Esophagus squamous epithelium (tissue), 5 donors: ENCODE results near the gene EGLN1. TPM values are rescaled to one million over a fixed set of nuclear protein-coding genes. Genes with fewer than 3 reads are reported as not detected.

Source experiments
- DNase-seq: peaks from one replicate; lab custom pipeline; 2025; lab: John Stamatoyannopoulos, UW
- H3K27ac ChIP-seq, 4 donors: fragments of 200-600 bp; sonication (generic); one replicate each; pipeline ENCODE4 v1.5.1; 2016 to 2019; ENCODE audit warnings: mild to moderate bottlenecking in 1 of 4
- H3K27me3 ChIP-seq, 4 donors: fragments of 200-600 bp; sonication (generic); 1 replicate in 3 of 4; 2 replicates in 1 of 4; pipeline versions ENCODE4 v1.5.1 to v1.6.0; 2017 to 2021; ENCODE audit warnings: antibody characterized with exemption in 1 of 4
- H3K36me3 ChIP-seq, 3 donors: fragments of 200-600 bp; sonication (generic); one replicate each; pipeline ENCODE4 v1.5.1; 2016 to 2019
- H3K4me1 ChIP-seq, 3 donors: fragments of 200-600 bp; sonication (generic); one replicate each; pipeline ENCODE4 v1.5.1; 2017 to 2019
- H3K4me3 ChIP-seq, 4 donors: fragments of 200-600 bp; sonication (generic); 1 replicate in 3 of 4; 2 replicates in 1 of 4; pipeline ENCODE4 v1.5.1; 2016 to 2019; ENCODE audit warnings: mild to moderate bottlenecking in 2 of 4, moderate library complexity in 1 of 4
- H3K9me3 ChIP-seq, 3 donors: fragments of 200-600 bp; sonication (generic); one replicate each; pipeline ENCODE4 v1.5.1; 2016 to 2019
- POLR2A ChIP-seq, 4 donors: fragments of 450-650 bp; IDR thresholded peaks; one replicate each; pipeline ENCODE4 v1.6.1; 2017; ENCODE audit warnings: antibody characterized with exemption in 4 of 4, mild to moderate bottlenecking in 4 of 4, moderate library complexity in 3 of 4
- WGBS, 2 donors: methylation state at CpG; one replicate each; pipeline ENCODE4 v1.1.5; 2018; 5-methylcytosine and 5-hydroxymethylcytosine counted together
- intact Hi-C: fragments of 100-400 bp; cut with DNase I; formaldehyde crosslinking; loops from one replicate; pipeline ENCODE4 v1.15.0; 2022
- total RNA-seq, 4 donors: library from RNA; depleted of rRNA; stranded (reverse); fragments of >200 nt; gene quantifications; one replicate each; pipeline ENCODE4 v1.1.0, GENCODE V29; 2016
- TF ChIP-seq, protein P1 (sequence below), 6 experiments: fragments of 450-650 bp in 4 of 6; fragments of 200-600 bp in 2 of 6; sonication (generic) in 2 of 6; IDR thresholded peaks; one replicate each; pipeline ENCODE4 v1.5.1; 2016 to 2019; ENCODE audit warnings: antibody characterized with exemption in 6 of 6, mild to moderate bottlenecking in 4 of 6, moderate library complexity in 4 of 6
- donor health status: DM: yes; HTN: yes; CAD: no.

EGLN1 gene
- total RNA-seq, 4 donors from 2014 or later, result 21.8 to 36.0 (median 28.7) TPM

DNA sequence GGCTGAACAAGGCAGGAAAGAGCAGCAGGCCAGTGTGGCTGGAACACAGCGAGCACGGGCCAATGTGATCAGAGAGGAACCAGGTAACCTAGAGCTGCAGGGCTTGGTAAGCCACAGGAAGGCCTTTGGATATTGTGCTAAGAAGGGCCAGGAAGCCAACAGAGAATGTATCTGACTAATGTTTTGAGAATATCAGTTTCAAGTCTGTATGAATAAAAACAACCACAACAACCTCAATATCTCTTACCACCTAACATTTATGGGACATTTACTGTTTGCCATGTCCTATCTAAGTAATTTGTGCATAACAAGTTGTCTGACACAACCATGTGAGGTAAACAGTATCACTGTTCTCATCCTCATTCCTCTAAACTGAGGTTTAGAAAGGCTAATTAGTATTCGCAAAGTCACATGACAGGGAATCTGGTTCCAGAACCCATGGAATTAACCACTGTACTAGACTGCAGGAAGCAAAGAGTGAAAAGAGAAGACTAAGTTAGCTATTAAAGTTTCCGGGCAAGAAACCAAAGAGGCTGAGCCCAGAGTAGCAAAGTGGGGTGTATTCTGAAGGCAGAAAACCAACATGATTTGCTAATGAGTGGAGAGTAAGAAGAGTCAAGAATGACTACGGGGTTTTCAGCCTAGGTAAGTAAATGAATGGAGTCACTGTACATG lies 45.1 kb downstream of the EGLN1 start:
- no peaks in the 10 kb centered on the region for H3K27me3 ChIP-seq
- no peaks in the 10 kb centered on the region for H3K36me3 ChIP-seq
- H3K9me3 ChIP-seq, result no peaks in the 10 kb centered on the region
- intact Hi-C loops, result no loop called here
- peak overlapping the region in 1 of 4 donors; percentile 2 for H3K27ac ChIP-seq
- H3K4me1 ChIP-seq, result peaks cover 0 to 31% (median 10%) of the 10 kb centered on the region in 3 donors
- DNase-seq, result no peak
- no peak overlapping the region for H3K4me3 ChIP-seq
- WGBS, 2 donors, result 76 to 81% methylated on average over 5 of the region's 5 CpGs
- TF ChIP-seq POLR2A (IDR thresholded peaks at IDR 0.05), result no peak
- TF ChIP-seq, protein P1, sequence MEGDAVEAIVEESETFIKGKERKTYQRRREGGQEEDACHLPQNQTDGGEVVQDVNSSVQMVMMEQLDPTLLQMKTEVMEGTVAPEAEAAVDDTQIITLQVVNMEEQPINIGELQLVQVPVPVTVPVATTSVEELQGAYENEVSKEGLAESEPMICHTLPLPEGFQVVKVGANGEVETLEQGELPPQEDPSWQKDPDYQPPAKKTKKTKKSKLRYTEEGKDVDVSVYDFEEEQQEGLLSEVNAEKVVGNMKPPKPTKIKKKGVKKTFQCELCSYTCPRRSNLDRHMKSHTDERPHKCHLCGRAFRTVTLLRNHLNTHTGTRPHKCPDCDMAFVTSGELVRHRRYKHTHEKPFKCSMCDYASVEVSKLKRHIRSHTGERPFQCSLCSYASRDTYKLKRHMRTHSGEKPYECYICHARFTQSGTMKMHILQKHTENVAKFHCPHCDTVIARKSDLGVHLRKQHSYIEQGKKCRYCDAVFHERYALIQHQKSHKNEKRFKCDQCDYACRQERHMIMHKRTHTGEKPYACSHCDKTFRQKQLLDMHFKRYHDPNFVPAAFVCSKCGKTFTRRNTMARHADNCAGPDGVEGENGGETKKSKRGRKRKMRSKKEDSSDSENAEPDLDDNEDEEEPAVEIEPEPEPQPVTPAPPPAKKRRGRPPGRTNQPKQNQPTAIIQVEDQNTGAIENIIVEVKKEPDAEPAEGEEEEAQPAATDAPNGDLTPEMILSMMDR (IDR thresholded peaks at IDR 0.05), result no peak

DNA sequence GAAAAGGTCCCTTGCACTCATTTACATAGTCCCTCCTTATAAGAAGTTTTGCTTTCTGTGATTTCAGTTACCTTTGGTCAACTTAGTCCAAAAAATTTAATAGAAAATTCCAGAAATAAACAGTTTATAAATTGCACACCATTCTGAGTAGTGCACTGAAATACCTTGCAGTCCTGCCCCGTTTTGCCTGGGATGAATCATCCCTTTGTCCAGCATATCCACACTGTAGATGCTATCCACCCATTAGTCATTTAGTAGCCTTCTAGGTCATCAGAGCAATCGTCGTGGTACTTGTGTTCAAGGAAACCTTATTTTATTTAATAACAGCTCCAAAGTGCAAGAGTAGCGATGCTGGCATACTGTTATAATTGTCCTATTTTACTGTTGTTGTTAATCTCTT lies 46.0 kb downstream of the EGLN1 start:
- H3K4me3 ChIP-seq, result no peak overlapping the region
- H3K27ac ChIP-seq, result no peak overlapping the region
- peaks cover 0 to 7% (median 0%) of the 10 kb centered on the region in 3 donors for H3K36me3 ChIP-seq
- intact Hi-C loops, result no loop called here
- no peaks in the 10 kb centered on the region for H3K27me3 ChIP-seq
- H3K9me3 ChIP-seq, result no peaks in the 10 kb centered on the region
- WGBS, 2 donors, result 57 to 67% methylated on average over 4 of the region's 4 CpGs
- DNase-seq, result no peak
- no peak for TF ChIP-seq POLR2A (IDR thresholded peaks at IDR 0.05)
- TF ChIP-seq, protein P1 (IDR thresholded peaks at IDR 0.05), result no peak
- H3K4me1 ChIP-seq, result peaks cover 0 to 24% (median 5%) of the 10 kb centered on the region in 3 donors

DNA sequence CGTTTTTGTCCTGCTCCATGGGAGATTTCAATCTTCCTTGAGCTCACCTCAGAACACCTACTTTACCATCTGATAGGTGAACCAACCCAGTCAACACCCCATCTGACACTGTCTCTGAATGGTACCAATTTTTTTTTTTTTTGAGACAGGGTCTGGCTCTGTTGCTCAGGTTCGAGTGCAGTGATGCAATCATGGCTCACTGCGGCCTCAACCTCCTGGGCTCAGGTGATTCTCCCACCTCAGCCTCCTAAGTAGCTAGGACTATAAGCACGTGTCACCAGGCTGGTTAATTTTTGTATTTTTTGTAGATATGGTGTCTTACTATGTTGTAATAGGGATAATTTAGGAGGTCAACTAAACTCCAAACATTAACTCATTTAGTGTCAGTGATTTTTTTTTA lies 47.7 kb downstream of the EGLN1 start:
- no peak overlapping the region for H3K4me3 ChIP-seq
- no peak for TF ChIP-seq POLR2A (IDR thresholded peaks at IDR 0.05)
- TF ChIP-seq, protein P1 (IDR thresholded peaks at IDR 0.05), result no peak
- WGBS, 2 donors, result 90 to 96% methylated on average over 4 of the region's 4 CpGs
- H3K36me3 ChIP-seq, result peaks cover 0 to 23% (median 0%) of the 10 kb centered on the region in 3 donors
- peaks cover 0 to 24% (median 5%) of the 10 kb centered on the region in 3 donors for H3K4me1 ChIP-seq
- H3K27me3 ChIP-seq, result no peaks in the 10 kb centered on the region
- no peak overlapping the region for H3K27ac ChIP-seq
- DNase-seq, result no peak
- no peaks in the 10 kb centered on the region for H3K9me3 ChIP-seq
- intact Hi-C loops, result no loop called here

DNA sequence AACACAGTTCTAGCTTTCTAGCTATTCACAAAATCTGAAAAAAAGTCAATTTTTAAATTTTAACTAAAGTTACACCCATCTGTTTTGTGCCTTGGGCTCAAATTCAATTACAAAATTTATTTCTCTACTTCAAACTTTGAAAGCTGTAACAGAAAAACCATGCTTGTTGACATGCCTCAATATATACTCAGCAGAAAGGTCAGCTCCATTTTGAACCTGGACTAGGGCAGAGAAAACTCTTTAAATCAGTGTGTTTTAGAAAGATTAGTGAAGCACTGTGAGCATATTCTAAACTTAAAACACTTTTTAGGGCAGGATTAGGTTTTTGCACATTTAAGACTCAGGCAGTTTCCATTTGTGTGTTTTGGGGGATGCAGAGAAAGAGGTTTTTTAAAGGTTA lies 49.6 kb downstream of the EGLN1 start:
- intact Hi-C loops, result no loop called here
- TF ChIP-seq POLR2A (IDR thresholded peaks at IDR 0.05), result no peak
- TF ChIP-seq, protein P1 (IDR thresholded peaks at IDR 0.05), result no peak
- H3K4me3 ChIP-seq, result no peak overlapping the region

DNA sequence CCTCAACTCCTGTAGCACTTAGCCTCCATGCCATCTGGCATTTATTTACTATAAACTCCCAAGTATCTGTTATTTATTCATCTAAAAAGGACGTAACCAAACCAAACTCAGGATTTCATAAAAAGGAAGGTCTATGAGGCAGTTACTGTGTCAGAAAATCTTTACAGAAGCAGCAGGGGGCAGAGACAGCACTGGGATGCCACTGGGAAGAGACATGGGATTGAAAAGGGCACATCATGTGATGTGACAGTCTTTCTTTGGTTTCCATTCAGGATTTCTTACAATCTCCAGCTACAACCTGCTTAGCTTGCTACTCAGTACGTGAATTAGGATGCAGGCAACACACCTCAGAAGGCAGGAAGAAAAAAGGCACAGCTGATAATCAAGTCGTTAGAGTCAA lies 52.8 kb downstream of the EGLN1 start:
- TF ChIP-seq, protein P1 (IDR thresholded peaks at IDR 0.05), result no peak
- TF ChIP-seq POLR2A (IDR thresholded peaks at IDR 0.05), result no peak
- no peaks in the 10 kb centered on the region for H3K27me3 ChIP-seq
- DNase-seq, result no peak
- intact Hi-C loops, result no loop called here
- H3K27ac ChIP-seq, result no peak overlapping the region
- H3K9me3 ChIP-seq, result no peaks in the 10 kb centered on the region
- peaks cover 0 to 74% (median 0%) of the 10 kb centered on the region in 3 donors for H3K36me3 ChIP-seq
- no peak overlapping the region for H3K4me3 ChIP-seq
- WGBS, 2 donors, result 80 to 89% methylated on average over 3 of the region's 3 CpGs
- H3K4me1 ChIP-seq, result no peaks in the 10 kb centered on the region

More for the DNA sequence above, 49.6 kb downstream of the EGLN1 start:
- H3K4me1 ChIP-seq, result peaks cover 0 to 15% (median 4%) of the 10 kb centered on the region in 3 donors
- H3K36me3 ChIP-seq, result peaks cover 0 to 41% (median 0%) of the 10 kb centered on the region in 3 donors
- no peak overlapping the region for H3K27ac ChIP-seq
- H3K9me3 ChIP-seq, result no peaks in the 10 kb centered on the region
- DNase-seq, result no peak
- H3K27me3 ChIP-seq, result no peaks in the 10 kb centered on the region
